ENCODE results near the gene MYPN.

MYPN gene

GRCh38 chr10:68230268-68230667 is 121.0 kb downstream of the MYPN start:
- no peak for DNase-seq (ENCODE audit: extremely low read depth, low read depth)

DNA sequence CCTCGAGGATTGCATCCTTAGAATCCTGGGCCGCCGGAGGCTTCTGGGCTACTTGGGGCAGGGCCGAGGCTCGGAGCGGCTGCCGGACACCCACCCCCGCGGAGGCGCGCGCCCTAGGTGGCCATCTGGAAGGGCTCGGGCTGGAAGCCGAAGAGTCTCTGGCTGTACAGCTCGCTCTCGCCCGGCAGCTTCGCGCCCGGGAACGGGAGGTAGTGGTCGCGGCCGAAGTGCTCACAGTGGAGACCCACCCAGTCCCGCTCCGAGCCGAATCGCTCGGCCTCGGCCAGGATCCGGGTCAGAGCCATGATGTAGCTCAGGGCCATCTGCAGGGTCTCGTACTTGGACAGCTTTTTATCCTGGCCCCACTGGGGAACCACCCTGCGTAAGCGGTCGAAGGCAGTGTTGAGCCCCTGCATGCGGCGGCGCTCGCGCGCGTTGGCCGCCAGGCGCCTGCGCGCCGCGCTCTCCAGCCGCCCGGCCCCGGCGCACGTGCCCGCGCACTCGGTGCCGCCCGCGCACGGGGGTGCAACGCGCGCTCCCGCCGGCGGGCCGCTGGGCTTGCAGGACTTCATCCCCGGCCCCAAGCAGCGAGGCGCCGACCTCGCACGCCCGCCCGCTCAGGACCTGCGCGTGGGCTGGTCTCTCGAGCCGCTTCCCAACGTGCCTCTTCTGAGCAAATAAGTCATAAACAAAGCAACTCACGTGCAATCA is 122.0 kb downstream of the MYPN start:
- no peak for DNase-seq (ENCODE audit: extremely low read depth, low read depth)
- TF ChIP-seq, protein P1, sequence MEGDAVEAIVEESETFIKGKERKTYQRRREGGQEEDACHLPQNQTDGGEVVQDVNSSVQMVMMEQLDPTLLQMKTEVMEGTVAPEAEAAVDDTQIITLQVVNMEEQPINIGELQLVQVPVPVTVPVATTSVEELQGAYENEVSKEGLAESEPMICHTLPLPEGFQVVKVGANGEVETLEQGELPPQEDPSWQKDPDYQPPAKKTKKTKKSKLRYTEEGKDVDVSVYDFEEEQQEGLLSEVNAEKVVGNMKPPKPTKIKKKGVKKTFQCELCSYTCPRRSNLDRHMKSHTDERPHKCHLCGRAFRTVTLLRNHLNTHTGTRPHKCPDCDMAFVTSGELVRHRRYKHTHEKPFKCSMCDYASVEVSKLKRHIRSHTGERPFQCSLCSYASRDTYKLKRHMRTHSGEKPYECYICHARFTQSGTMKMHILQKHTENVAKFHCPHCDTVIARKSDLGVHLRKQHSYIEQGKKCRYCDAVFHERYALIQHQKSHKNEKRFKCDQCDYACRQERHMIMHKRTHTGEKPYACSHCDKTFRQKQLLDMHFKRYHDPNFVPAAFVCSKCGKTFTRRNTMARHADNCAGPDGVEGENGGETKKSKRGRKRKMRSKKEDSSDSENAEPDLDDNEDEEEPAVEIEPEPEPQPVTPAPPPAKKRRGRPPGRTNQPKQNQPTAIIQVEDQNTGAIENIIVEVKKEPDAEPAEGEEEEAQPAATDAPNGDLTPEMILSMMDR (IDR thresholded peaks at IDR 0.05; ENCODE audit: low read depth, low read length), result peak; percentile 32

More at GRCh38 chr10:68230268-68230667, 121.0 kb downstream of the MYPN start:
- TF ChIP-seq, protein P1 (IDR thresholded peaks at IDR 0.05; ENCODE audit: low read depth, low read length), result no peak

DNA sequence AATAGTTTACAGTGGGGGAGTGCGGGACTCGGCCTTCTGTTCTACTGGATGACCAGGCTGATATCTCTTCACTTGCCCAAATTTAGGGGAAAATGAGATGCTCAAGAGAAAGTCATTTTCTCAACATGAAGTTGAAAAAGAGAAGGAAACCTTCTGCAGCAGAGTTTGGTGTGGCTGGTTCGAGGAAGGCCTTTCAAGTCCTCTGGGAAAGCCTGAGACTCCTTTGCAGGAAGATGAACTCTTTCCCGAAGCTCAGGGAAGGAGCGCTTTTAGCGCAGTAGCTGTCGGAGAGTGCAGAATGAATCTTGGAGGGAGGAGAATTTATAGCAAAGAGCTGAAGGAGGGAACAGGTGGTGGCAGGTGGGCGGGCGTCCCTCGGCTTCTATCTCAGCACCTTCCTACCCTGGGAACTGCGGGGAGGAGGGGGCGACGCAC is 122.5 kb downstream of the MYPN start, which contains the start of gene ATOH7:
TSS of gene ATOH7 (minus strand) at position 297 of the 435 bp plus-strand sequence. CDS start 436 bp downstream, outside the sequence.
- TF ChIP-seq, protein P1 (IDR thresholded peaks at IDR 0.05; ENCODE audit: low read depth, low read length), result no peak
- DNase-seq (ENCODE audit: extremely low read depth, low read depth), result no peak

DNA sequence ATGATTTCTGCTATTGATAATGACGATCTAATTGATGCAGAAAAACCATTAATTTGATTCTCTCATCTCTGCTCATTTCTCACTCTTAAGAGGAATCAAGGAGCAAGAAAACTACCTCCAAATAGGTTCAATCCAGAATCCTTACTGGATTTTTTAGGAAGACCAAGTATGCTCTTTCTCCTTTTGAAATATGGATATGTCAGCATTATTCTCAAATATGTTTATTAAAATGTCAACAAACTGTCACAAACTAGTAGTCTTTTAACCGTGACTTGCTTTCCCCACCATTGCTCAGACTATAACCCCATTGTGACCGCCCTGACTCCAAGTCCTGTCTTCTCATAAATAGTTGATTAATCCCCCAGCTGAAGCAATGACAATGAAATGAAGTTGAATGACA is 123.8 kb downstream of the MYPN start:
- TF ChIP-seq, protein P1 (IDR thresholded peaks at IDR 0.05; ENCODE audit: low read depth, low read length), result no peak
- DNase-seq (ENCODE audit: extremely low read depth, low read depth), result no peak

DNA sequence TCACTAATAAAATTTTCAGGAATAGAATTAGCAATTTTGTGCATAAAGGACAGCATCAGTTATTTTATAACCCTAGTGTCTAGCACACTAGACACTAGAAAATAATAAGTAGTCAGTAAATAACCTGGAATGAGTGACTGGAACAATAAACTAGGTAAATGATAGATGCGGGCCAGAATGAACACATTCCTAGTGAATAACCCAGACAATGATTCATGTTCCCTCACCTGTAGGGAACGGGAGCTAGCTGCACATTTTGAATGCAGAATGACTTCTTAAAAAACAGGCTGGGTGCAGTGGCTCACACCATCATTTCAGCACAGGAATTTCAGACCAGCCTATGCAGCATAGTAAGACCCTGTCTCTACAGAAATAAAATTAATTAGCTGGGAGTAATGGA is 125.8 kb downstream of the MYPN start:
- TF ChIP-seq, protein P1 (IDR thresholded peaks at IDR 0.05; ENCODE audit: low read depth, low read length), result no peak
- DNase-seq (ENCODE audit: extremely low read depth, low read depth), result no peak

DNA sequence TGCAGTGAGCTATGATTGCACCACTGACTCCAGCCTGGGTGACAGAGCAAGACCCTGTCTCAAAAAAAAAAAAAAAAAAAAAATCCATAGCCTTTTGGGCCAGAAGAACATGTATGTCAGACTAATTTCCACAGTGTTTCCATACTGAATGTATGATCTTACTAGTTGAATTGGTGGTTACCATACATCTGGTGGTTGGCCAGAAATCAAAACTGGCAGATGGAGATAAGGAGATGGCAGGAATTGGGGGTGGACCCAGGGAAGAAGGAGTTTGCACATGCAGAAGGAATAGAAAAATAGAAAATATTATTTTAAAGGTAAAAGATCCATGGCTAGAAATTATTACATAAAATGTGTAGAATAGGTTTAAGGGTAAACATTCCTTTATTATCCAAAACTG is 126.3 kb downstream of the MYPN start:
- TF ChIP-seq, protein P1 (IDR thresholded peaks at IDR 0.05; ENCODE audit: low read depth, low read length), result no peak
- no peak for DNase-seq (ENCODE audit: extremely low read depth, low read depth)

DNA sequence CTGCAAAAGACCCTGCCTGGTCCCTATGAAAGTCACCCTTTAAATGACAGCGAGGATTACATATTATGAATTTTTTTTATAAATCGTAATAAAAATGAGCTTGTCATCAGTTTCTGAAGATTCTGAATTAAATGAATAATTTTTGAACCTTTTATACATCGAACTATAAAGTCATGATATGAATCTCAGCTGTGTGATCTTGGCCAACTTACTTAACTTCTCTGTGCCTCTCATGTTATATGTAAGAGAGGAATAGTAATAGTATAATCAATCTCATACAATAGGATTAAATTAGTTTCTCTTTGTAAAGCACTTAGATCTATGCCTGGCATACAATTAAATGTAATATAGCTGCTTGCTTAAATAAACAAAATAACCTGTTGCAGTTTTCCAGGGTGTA is 127.9 kb downstream of the MYPN start:
- TF ChIP-seq, protein P1 (IDR thresholded peaks at IDR 0.05; ENCODE audit: low read depth, low read length), result no peak
- DNase-seq (ENCODE audit: extremely low read depth, low read depth), result no peak

Measured in AG09319 (cell line).